ENCODE measurements around the gene DMD.

DNA sequence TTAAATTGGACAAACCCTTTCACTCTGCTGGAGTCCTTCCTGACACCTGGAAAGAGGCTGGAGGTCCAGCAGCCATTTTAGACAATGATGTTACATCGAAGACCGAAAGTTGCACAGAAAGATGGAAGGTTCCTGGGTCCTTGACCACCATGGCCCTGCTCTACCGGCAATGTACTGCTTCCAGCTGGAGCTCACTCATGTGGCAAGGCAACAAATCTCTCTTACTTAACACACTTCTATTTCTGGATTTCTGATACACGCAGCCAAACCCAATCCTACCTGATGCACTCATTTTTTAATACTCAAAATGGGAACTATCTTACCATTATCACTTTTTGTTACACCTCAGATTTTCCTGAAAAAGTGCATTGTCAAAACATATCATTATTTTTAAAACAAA is 33.1 kb downstream of the DMD start:
- no peak for TF ChIP-seq CTCF (IDR thresholded peaks at IDR 0.05; ENCODE audit: insufficient read depth, low read depth, low read length)
- TF ChIP-seq EZH2 (IDR thresholded peaks at IDR 0.05; ENCODE audit: insufficient read depth, low read length) = no peak

Data from astrocyte (in vitro differentiated cells and primary cell).